ENCODE results near the gene FKBP1A.
A peak's percentile ranks its signal among the peaks of the same experiment; 100 is the strongest.

FKBP1A gene

DNA sequence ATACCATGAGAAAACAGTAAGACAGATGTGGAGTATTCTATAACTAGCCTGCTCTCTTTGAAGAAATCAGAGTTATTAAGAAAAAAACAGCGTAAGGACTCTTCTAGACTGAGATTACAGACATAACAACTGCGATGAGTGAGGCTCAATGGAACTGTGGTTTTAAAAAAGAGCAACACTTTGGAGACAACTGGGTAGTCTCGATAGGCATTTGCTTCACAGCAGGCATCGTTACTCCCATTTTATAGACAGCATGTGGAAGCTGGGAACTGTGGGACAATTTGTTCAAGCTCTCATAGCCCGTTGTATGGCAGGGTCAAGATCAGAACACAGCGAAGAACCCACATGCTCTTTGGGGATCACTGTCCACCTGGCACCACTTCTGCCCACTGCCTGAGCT, 4.6 kb downstream of the FKBP1A start:
- H3K27ac ChIP-seq (ENCODE audit: extremely low read depth, low read depth, low read length), result no peak overlapping the region
- TF ChIP-seq, protein P1, sequence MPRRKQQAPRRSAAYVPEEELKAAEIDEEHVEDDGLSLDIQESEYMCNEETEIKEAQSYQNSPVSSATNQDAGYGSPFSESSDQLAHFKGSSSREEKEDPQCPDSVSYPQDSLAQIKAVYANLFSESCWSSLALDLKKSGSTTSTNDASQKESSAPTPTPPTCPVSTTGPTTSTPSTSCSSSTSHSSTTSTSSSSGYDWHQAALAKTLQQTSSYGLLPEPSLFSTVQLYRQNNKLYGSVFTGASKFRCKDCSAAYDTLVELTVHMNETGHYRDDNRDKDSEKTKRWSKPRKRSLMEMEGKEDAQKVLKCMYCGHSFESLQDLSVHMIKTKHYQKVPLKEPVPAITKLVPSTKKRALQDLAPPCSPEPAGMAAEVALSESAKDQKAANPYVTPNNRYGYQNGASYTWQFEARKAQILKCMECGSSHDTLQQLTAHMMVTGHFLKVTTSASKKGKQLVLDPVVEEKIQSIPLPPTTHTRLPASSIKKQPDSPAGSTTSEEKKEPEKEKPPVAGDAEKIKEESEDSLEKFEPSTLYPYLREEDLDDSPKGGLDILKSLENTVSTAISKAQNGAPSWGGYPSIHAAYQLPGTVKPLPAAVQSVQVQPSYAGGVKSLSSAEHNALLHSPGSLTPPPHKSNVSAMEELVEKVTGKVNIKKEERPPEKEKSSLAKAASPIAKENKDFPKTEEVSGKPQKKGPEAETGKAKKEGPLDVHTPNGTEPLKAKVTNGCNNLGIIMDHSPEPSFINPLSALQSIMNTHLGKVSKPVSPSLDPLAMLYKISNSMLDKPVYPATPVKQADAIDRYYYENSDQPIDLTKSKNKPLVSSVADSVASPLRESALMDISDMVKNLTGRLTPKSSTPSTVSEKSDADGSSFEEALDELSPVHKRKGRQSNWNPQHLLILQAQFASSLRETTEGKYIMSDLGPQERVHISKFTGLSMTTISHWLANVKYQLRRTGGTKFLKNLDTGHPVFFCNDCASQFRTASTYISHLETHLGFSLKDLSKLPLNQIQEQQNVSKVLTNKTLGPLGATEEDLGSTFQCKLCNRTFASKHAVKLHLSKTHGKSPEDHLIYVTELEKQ (tag by site-specific recombination; IDR thresholded peaks at IDR 0.05; ENCODE audit: borderline replicate concordance), result no peak
- TF ChIP-seq FEZF1 (tag by site-specific recombination; IDR thresholded peaks at IDR 0.05), result peak; percentile 71
- H3K4me3 ChIP-seq (ENCODE audit: low read depth, low read length), result no peak overlapping the region
- peaks cover 42% of the 10 kb centered on the region for H3K4me1 ChIP-seq (ENCODE audit: control insufficient read depth, insufficient read depth, low read length)
- H3K9me3 ChIP-seq (ENCODE audit: control insufficient read depth, insufficient read depth, low read depth, low read length), result no peaks in the 10 kb centered on the region
- CTCF ChIA-PET, result interaction anchor here (1.0 kb wide), 1 partner anchor 49 kb away, joined by 3 read pairs; no protein-coding TSS in a partner anchor
- POLR2A ChIA-PET, result no interaction called here
- H3K36me3 ChIP-seq (ENCODE audit: control insufficient read depth in 2 of 2, insufficient read depth in 1 of 2, low read length in 2 of 2), result peaks cover 10 to 31% of the 10 kb centered on the region in 2 experiments; a peak in 2 of 3 replicates

DNA sequence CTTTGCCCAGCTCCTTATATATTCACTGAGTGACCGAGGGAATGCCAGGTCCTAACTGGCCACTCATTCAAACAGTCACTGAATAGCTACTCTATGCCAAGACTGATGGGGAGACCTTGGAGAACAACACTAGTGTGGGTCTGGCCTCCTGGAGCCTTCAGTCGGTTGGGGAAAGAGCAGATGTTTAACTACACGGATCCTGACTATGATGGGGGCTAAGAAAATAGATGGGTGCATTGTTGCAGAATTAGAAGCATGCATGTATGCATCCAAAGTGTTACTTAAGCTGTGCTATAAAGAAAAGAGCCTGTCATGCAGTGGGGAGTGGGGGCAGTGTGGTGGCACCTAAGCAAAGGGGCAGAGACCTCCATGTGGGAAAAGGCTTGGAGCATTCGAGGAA, 6.5 kb downstream of the FKBP1A start:
- Histone ChIP-seq H3K9me3 (ENCODE audit: control insufficient read depth, insufficient read depth, low read depth, low read length) (no peaks in the 10 kb centered on the region), H3K4me3 (ENCODE audit: low read depth, low read length) (no peak overlapping the region), H3K27ac (ENCODE audit: extremely low read depth, low read depth, low read length) (no peak overlapping the region), H3K36me3 (ENCODE audit: control insufficient read depth in 2 of 2, insufficient read depth in 1 of 2, low read length in 2 of 2) (peaks cover 10 to 39% of the 10 kb centered on the region in 2 experiments; a peak in 2 of 3 replicates), H3K4me1 (ENCODE audit: control insufficient read depth, insufficient read depth, low read length) (peaks cover 53% of the 10 kb centered on the region)
- TF ChIP-seq GLIS1 (tag by site-specific recombination; IDR thresholded peaks at IDR 0.05), result peak; percentile 98
- no peak for TF ChIP-seq SETDB1 (IDR thresholded peaks at IDR 0.05; ENCODE audit: insufficient read length, low read length)
- POLR2A ChIA-PET, result no interaction called here
- CTCF ChIA-PET, result interaction anchor here (0.9 to 1.1 kb wide), 4 partner anchors 11 to 118 kb away, joined by 3 read pairs; no protein-coding TSS in a partner anchor

DNA sequence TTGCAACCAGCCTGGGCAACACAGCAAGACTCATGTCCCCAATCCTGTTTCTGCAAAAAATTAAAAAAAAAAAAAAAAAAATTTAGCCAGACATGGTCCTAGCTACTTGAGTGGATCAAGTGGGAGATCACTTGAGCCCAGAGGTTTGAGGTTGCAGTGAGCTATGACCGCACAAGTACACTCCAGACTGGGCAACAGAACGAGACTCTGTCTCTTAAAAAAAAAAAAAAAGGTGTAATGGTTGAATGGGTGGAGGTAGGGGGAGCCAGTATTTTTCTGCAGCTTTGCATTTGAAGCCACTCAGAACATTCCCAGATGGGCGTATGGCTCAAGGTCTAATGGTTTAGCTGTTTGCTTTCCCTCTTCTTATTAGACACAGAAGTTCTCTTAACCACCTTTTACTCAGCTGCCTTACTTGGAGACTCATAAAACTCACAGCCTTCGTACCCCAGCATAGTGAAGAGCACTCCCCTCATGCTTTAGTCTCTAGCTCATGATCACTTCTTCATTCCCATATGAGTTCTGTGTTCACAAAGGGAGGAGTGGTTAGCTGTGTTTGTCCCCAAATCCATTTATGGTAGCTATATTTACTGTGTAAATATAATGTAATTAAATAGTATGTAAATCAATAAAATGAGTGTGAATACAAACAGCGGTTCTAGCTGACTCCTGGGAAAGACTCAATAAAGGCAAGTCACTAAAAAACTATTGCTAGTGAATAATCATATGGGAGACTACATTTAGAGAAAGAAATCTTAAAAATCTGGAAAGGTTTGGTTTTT, 9.0 kb downstream of the FKBP1A start:
- TF ChIP-seq GLI2 (tag by site-specific recombination; IDR thresholded peaks at IDR 0.05; ENCODE audit: borderline replicate concordance, low read depth), result no peak
- TF ChIP-seq, protein P2, sequence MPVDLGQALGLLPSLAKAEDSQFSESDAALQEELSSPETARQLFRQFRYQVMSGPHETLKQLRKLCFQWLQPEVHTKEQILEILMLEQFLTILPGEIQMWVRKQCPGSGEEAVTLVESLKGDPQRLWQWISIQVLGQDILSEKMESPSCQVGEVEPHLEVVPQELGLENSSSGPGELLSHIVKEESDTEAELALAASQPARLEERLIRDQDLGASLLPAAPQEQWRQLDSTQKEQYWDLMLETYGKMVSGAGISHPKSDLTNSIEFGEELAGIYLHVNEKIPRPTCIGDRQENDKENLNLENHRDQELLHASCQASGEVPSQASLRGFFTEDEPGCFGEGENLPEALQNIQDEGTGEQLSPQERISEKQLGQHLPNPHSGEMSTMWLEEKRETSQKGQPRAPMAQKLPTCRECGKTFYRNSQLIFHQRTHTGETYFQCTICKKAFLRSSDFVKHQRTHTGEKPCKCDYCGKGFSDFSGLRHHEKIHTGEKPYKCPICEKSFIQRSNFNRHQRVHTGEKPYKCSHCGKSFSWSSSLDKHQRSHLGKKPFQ (tag by site-specific recombination; IDR thresholded peaks at IDR 0.05), result peak; percentile 52; the same call in 1 of the 2 replicates
- TF ChIP-seq, protein P3, sequence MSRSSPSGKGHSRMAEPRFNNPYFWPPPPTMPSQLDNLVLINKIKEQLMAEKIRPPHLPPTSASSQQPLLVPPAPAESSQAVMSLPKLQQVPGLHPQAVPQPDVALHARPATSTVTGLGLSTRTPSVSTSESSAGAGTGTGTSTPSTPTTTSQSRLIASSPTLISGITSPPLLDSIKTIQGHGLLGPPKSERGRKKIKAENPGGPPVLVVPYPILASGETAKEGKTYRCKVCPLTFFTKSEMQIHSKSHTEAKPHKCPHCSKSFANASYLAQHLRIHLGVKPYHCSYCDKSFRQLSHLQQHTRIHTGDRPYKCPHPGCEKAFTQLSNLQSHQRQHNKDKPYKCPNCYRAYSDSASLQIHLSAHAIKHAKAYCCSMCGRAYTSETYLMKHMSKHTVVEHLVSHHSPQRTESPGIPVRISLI (tag by site-specific recombination; IDR thresholded peaks at IDR 0.05), result peak; percentile 74
- peak; percentile 36; the same call in 1 of the 2 replicates for TF ChIP-seq WT1 (tag by site-specific recombination; IDR thresholded peaks at IDR 0.05)
- CTCF ChIA-PET, result interaction anchor here (0.5 to 1.2 kb wide), 4 partner anchors 54 to 761 kb away, joined by 3 to 4 read pairs (median 3); no protein-coding TSS in a partner anchor
- H3K36me3 ChIP-seq (ENCODE audit: control insufficient read depth in 2 of 2, insufficient read depth in 1 of 2, low read length in 2 of 2), result peaks cover 6 to 27% of the 10 kb centered on the region in 2 experiments; a peak in 2 of 3 replicates
- no peak overlapping the region for H3K27ac ChIP-seq (ENCODE audit: extremely low read depth, low read depth, low read length)
- peaks cover 37% of the 10 kb centered on the region for H3K4me1 ChIP-seq (ENCODE audit: control insufficient read depth, insufficient read depth, low read length)
- no peak overlapping the region for H3K4me3 ChIP-seq (ENCODE audit: low read depth, low read length)
- POLR2A ChIA-PET, result interaction anchor here (0.7 to 1.2 kb wide), 5 partner anchors 8 to 58 kb away, joined by 3 to 5 read pairs (median 4); partner anchors contain the start of genes FKBP1A and SDCBP2
- H3K9me3 ChIP-seq (ENCODE audit: control insufficient read depth, insufficient read depth, low read depth, low read length), result no peaks in the 10 kb centered on the region

DNA sequence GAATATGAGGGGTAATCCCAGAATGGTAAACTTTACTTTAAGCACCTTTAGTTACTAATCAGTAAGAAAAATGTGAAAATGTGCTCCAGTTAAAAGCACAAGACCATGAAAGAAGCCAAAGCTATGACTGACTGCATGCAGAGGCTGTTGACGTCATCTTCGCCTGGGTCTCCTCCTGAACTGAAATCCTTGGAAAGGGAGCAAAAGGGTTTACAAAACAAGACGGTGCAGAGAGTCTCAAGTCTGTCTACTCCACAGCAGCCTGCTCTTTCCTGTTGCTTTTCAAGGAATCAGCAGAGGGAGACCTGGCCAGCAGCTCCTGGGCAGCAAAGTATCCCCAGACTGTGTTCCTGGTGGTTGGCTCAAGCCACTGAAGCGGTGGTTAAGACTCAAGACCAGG, 10.2 kb downstream of the FKBP1A start:
- POLR2A ChIA-PET, result interaction anchor here (0.9 to 1.1 kb wide), 2 partner anchors 9 to 10 kb away, joined by 3 to 5 read pairs; partner anchors contain the start of gene FKBP1A
- Histone ChIP-seq H3K36me3 (ENCODE audit: control insufficient read depth in 2 of 2, insufficient read depth in 1 of 2, low read length in 2 of 2) (peaks cover 6 to 27% of the 10 kb centered on the region in 2 experiments; a peak in 2 of 3 replicates), H3K4me3 (ENCODE audit: low read depth, low read length) (no peak overlapping the region), H3K27ac (ENCODE audit: extremely low read depth, low read depth, low read length) (no peak overlapping the region), H3K9me3 (ENCODE audit: control insufficient read depth, insufficient read depth, low read depth, low read length) (no peaks in the 10 kb centered on the region), H3K4me1 (ENCODE audit: control insufficient read depth, insufficient read depth, low read length) (peaks cover 45% of the 10 kb centered on the region)
- CTCF ChIA-PET, result interaction anchor here (1.0 to 1.5 kb wide), 2 partner anchors 9 to 56 kb away, joined by 3 to 4 read pairs; no protein-coding TSS in a partner anchor
- TF ChIP-seq ZNF121 (tag by site-specific recombination; IDR thresholded peaks at IDR 0.05) (no peak), ZFP41 (tag by site-specific recombination; IDR thresholded peaks at IDR 0.05; ENCODE audit: borderline replicate concordance) (no peak), ZNF521 (tag by site-specific recombination; IDR thresholded peaks at IDR 0.05) (no peak), ZNF16 (tag by site-specific recombination; IDR thresholded peaks at IDR 0.05; ENCODE audit: low read depth) (no peak), MZF1 (tag by site-specific recombination; IDR thresholded peaks at IDR 0.05; ENCODE audit: borderline replicate concordance) (no peak), GLIS2 (tag by site-specific recombination; IDR thresholded peaks at IDR 0.05) (no peak), ZNF664 (tag by site-specific recombination; IDR thresholded peaks at IDR 0.05) (no peak)
- TF ChIP-seq, protein P4, sequence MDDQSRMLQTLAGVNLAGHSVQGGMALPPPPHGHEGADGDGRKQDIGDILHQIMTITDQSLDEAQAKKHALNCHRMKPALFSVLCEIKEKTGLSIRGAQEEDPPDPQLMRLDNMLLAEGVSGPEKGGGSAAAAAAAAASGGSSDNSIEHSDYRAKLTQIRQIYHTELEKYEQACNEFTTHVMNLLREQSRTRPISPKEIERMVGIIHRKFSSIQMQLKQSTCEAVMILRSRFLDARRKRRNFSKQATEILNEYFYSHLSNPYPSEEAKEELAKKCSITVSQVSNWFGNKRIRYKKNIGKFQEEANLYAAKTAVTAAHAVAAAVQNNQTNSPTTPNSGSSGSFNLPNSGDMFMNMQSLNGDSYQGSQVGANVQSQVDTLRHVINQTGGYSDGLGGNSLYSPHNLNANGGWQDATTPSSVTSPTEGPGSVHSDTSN (CRISPR knock-in tag; IDR thresholded peaks at IDR 0.05), result no peak
- TF ChIP-seq, protein P5, sequence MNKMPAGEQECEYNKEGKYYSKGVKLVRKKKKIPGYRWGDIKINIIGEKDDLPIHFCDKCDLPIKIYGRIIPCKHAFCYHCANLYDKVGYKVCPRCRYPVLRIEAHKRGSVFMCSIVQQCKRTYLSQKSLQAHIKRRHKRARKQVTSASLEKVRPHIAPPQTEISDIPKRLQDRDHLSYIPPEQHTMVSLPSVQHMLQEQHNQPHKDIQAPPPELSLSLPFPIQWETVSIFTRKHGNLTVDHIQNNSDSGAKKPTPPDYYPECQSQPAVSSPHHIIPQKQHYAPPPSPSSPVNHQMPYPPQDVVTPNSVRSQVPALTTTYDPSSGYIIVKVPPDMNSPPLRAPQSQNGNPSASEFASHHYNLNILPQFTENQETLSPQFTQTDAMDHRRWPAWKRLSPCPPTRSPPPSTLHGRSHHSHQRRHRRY (tag by site-specific recombination; IDR thresholded peaks at IDR 0.05), result no peak
